Brain microvascular endothelial cell (primary cell): ENCODE measurements around the gene KLHL25.

Experiments
- DNase-seq: peaks from one replicate; pipeline ENCODE4 v3.0.0-alpha.2; 2020
- H3K27ac ChIP-seq: fragments of 250-450 bp; sonication (Bioruptor Pico); 2 replicates; pipeline ENCODE4 v1.5.1; 2020; ENCODE audit warnings: mild to moderate bottlenecking, moderate library complexity
- H3K27me3 ChIP-seq: fragments of 250-450 bp; sonication (Bioruptor Pico); replicated peaks from 2 replicates; pipeline ENCODE4 v1.5.1; 2020; ENCODE audit warnings: mild to moderate bottlenecking
- H3K36me3 ChIP-seq: fragments of 250-450 bp; sonication (Bioruptor Pico); replicated peaks from 2 replicates; pipeline ENCODE4 v1.5.1; 2020; ENCODE audit warnings: mild to moderate bottlenecking
- H3K4me3 ChIP-seq: 2 replicates; pipeline ENCODE4 v1.5.1; 2011; ENCODE audit warnings: low read depth, mild to moderate bottlenecking, control low read depth, low read length, moderate library complexity
- in situ Hi-C: cut with HindIII; loops from 2 replicates; pipeline ENCODE4 v1.10.0; 2017; ENCODE audit warnings: low sequenced_read_pairs, low pct_ligation_motif_present
- TF ChIP-seq, protein P1 (sequence below): IDR thresholded peaks from 2 replicates; pipeline ENCODE4 v1.5.1; 2011; ENCODE audit warnings: low read depth, mild to moderate bottlenecking, moderate library complexity, low read length, control low read depth, inconsistent platforms; ENCODE audit errors: missing control alignments

The KLHL25 gene

GRCh38 chr15:85782064-85782463 lies 12.7 kb downstream of the KLHL25 start:
- Histone ChIP-seq H3K27ac (no peak overlapping the region), H3K4me3 (no peak overlapping the region), H3K27me3 (no peaks in the 10 kb centered on the region), H3K36me3 (no peaks in the 10 kb centered on the region)
- no peak for DNase-seq
- in situ Hi-C loops, result no loop called here
- TF ChIP-seq, protein P1, sequence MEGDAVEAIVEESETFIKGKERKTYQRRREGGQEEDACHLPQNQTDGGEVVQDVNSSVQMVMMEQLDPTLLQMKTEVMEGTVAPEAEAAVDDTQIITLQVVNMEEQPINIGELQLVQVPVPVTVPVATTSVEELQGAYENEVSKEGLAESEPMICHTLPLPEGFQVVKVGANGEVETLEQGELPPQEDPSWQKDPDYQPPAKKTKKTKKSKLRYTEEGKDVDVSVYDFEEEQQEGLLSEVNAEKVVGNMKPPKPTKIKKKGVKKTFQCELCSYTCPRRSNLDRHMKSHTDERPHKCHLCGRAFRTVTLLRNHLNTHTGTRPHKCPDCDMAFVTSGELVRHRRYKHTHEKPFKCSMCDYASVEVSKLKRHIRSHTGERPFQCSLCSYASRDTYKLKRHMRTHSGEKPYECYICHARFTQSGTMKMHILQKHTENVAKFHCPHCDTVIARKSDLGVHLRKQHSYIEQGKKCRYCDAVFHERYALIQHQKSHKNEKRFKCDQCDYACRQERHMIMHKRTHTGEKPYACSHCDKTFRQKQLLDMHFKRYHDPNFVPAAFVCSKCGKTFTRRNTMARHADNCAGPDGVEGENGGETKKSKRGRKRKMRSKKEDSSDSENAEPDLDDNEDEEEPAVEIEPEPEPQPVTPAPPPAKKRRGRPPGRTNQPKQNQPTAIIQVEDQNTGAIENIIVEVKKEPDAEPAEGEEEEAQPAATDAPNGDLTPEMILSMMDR, result no peak

DNA sequence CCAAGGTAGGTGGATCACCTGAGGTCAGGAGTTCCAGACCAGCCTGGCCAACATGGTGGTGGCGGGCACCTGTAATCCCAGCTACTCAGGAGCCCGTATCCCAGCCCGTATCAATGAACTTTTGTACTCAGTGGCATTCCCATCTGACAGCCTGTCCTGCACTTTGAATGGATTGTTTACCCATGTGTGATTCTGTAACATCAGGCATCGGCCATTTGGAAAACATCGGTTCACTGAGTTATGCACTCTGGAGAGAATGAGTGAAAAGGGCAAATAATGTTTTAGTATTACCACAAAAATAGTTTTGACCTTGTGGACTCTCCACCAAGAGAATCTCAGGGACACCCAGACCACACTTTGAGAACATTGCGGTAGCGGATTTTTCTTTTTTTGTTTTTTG lies 13.6 kb downstream of the KLHL25 start:
- DNase-seq, result no peak

DNA sequence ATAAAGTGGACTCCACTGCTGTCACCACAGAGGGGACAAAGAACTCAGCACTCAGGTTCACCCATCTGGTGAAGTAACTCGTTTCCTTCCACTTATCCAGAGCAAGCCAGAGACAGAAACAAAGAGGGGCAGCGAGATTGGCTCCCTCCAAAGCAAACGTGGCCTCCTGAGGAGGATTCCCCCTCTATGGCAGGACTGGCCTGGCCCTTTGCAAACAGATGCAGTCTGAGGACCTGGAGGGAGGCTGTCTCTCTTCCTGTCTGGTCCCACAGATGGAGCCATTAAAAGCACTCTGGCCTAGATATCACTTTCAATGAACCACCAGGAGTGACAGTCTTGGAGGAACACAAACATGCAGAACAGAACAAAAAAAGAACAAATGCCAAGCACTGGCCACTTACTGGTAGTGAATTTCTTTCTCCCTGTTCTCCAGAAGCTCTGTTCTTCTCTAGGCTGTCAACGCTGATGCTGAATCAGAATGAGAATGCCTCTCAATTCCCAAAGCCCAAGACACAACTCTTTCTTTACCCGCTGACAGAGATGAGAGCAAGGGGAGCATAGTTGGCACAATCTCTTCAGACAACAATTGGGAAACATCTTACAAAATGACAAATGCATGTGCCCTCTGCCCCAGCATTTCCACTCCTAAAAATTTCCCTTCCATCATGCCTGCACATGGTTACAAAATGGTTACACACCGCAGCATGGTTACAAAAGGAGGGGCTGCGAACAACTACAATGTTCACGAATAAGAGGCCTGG lies 14.3 kb downstream of the KLHL25 start:
- Histone ChIP-seq H3K27ac (no peak overlapping the region), H3K27me3 (no peaks in the 10 kb centered on the region), H3K36me3 (no peaks in the 10 kb centered on the region), H3K4me3 (no peak overlapping the region)
- DNase-seq, result no peak
- in situ Hi-C loops, result no loop called here
- TF ChIP-seq, protein P1, result no peak

More for the DNA sequence above, 13.6 kb downstream of the KLHL25 start:
- TF ChIP-seq, protein P1, result no peak
- in situ Hi-C loops, result no loop called here
- Histone ChIP-seq H3K4me3 (no peak overlapping the region), H3K36me3 (no peaks in the 10 kb centered on the region), H3K27me3 (no peaks in the 10 kb centered on the region), H3K27ac (no peak overlapping the region)

DNA sequence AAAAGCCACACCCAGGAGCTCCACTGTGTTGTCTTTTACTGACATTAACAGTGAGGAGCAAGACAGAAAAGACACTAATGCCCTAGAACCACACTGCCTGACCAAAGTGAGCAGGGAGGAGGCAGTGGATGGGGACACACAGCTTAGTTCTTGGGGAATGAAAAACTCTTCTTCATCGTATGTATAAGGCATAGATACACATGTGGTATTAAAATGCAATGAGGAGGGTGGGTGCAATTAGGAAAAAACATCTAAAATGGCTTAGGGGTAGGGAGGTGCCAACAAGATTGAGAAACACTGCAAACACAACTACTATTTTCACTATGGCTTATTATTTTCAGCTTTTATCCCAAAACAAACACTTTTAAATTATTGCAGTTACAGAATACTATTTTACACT lies 15.5 kb downstream of the KLHL25 start:
- H3K27me3 ChIP-seq, result no peaks in the 10 kb centered on the region
- in situ Hi-C loops, result no loop called here
- TF ChIP-seq, protein P1, result no peak
- H3K27ac ChIP-seq, result no peak overlapping the region
- H3K36me3 ChIP-seq, result no peaks in the 10 kb centered on the region
- H3K4me3 ChIP-seq, result no peak overlapping the region
- DNase-seq, result no peak

DNA sequence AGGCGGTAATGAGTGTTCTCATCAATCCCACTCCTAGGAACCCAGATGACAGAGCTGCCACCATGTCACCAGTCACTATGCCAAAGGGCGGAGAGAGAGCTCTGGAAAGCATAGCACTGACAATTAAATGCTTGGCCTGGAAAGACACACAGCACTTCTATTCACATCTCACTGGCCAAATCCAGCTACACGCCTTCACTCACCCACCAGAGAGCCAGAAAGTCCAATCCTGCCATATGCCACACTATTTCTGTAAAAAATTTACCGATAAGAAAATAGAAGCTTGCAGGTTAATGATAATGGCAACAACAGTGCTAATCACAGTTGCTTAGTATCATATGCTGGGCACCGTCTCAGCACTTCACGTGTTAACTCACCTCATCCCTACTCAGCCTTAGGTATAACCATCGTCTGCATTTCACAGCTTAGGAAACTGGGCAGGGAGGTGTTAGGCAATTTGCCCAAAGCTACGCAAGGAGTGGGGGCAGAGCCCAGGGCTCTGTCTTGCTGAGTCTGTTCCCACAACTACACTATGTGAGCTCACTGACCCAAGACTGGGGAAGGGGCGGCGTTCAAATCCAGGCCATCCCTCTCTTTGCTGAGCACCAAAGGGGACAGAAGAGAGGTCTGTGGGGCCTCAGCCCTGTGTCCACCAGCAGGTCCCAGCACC lies 16.5 kb downstream of the KLHL25 start:
- Histone ChIP-seq H3K36me3 (no peaks in the 10 kb centered on the region), H3K4me3 (no peak overlapping the region), H3K27me3 (no peaks in the 10 kb centered on the region), H3K27ac (no peak overlapping the region)
- TF ChIP-seq, protein P1, result no peak
- in situ Hi-C loops, result no loop called here
- no peak for DNase-seq
